ENCODE results near the gene CACNA1H.
"Not testable (repeated sequence)": the region's sequence is repeated elsewhere in the genome, so short reads cannot be mapped to it uniquely, and the experiment has no call there.

Gene CACNA1H

DNA sequence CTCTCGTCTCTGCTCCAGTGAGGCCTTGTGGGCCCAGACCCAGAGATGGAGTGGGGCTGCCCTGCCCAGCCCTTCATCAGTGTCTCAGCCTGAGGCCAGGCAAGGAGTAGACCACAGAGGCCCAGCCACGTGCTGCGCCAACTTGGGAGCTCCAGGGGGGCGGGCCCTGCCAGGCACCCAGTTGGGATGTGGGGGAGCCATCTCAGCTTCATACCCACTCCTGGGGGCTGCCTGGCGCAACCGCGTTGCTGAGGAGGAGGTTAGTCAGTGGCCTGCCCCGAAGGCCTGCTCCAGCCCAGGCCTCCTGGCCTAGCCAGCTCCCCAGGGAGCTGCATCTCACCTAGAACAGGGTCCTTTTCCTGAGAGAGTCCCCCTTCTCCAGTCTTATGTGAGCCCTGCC, 60.3 kb downstream of the CACNA1H start:
- DNase-seq (ENCODE audit: low spot score) = no peak

- no peak for DNase-seq (ENCODE audit: low spot score)
Observed at GRCh38 chr16:1213796-1214372, 61.0 kb downstream of the CACNA1H start.

GRCh38 chr16:1214719-1215118, 61.8 kb downstream of the CACNA1H start:
- DNase-seq (ENCODE audit: low spot score) = no peak

GRCh38 chr16:1215574-1216295, 62.8 kb downstream of the CACNA1H start:
- DNase-seq (ENCODE audit: low spot score) = no peak

GRCh38 chr16:1216296-1216619, 63.4 kb downstream of the CACNA1H start:
- no peak for DNase-seq (ENCODE audit: low spot score)

GRCh38 chr16:1216681-1217400, 63.9 kb downstream of the CACNA1H start:
- no peak for DNase-seq (ENCODE audit: low spot score)

- DNase-seq (ENCODE audit: low spot score) = no peak
Observed at GRCh38 chr16:1217526-1217925, 64.6 kb downstream of the CACNA1H start.

DNA sequence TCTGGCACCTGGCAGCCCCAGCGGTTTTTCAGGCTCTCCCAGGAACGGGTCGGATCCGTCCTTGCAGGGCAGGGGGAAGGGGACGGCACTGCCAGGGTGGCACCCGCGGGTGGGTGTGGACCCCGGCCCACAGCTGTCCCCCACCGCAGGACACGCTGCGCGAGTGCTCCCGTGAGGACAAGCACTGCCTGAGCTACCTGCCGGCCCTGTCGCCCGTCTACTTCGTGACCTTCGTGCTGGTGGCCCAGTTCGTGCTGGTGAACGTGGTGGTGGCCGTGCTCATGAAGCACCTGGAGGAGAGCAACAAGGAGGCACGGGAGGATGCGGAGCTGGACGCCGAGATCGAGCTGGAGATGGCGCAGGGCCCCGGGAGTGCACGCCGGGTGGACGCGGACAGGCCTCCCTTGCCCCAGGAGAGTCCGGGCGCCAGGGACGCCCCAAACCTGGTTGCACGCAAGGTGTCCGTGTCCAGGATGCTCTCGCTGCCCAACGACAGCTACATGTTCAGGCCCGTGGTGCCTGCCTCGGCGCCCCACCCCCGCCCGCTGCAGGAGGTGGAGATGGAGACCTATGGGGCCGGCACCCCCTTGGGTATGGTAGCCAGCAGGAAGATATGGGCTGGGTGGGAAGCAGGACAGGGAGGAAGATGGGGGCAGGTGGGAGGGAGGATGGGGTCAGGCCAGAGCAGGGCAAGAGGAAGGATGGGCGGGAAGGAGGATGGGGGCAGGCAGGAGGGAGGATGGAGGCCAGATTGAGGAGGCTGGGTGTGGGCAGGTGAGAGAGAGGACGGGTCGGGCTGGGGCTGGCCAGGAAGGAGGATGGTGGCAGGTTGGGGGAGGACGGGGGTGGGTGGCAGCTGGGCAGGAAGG, 65.4 kb downstream of the CACNA1H start:
- no peak for DNase-seq (ENCODE audit: low spot score)

- DNase-seq (ENCODE audit: low spot score) = no peak
Observed at GRCh38 chr16:1218930-1219611, 66.2 kb downstream of the CACNA1H start.

- DNase-seq (ENCODE audit: low spot score) = no peak
Observed at GRCh38 chr16:1220098-1220728, 67.3 kb downstream of the CACNA1H start.

DNA sequence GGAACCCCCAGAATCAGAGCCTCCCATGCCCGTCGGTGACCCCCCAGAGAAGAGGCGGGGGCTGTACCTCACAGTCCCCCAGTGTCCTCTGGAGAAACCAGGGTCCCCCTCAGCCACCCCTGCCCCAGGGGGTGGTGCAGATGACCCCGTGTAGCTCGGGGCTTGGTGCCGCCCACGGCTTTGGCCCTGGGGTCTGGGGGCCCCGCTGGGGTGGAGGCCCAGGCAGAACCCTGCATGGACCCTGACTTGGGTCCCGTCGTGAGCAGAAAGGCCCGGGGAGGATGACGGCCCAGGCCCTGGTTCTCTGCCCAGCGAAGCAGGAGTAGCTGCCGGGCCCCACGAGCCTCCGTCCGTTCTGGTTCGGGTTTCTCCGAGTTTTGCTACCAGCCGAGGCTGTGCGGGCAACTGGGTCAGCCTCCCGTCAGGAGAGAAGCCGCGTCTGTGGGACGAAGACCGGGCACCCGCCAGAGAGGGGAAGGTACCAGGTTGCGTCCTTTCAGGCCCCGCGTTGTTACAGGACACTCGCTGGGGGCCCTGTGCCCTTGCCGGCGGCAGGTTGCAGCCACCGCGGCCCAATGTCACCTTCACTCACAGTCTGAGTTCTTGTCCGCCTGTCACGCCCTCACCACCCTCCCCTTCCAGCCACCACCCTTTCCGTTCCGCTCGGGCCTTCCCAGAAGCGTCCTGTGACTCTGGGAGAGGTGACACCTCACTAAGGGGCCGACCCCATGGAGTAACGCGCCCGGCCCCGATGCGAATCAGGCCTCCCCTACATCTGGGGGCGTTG, 68.1 kb downstream of the CACNA1H start:
- DNase-seq (ENCODE audit: low spot score) = no peak

- no peak for DNase-seq (ENCODE audit: low spot score)
Observed at GRCh38 chr16:1221628-1222552, 69.0 kb downstream of the CACNA1H start.

DNA sequence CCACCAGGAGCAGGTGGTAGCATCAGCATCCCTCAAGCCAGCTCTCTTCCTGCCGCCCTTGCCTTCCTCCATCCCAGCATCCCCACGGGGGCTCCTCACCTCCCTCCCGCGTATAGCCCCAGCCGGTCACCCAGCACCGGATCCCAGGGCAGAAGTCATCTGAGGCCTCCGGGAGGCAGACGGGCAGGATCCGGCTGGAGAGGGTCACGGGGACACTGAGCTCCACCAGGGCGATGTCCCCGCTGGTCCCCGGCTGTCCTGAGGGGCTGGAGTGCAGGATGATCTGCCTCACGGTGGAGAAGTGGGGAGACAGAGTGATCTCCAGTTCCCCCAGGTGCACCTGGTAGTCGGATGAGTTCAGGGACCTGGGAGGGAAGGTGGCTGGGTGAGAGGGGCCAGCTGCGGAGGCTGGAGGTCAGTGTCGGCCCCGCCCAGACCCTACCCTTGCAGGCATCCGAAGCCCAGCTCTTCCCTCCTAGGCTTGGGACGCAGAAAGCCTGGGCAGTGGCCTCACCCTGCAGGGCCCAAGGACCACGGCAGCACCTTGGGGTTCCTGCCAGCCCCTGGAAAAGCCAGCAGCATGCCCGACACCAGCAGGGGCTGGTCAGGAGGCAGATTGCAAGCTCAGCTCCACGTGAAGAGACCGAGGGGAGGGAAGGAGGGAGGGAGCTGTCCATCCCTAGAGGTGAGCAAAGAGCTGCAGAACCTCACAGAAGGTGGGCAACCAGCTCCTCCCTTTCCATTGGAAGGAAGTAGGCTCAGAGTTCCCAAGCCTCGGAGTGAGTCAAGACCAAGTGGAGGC, 69.8 kb downstream of the CACNA1H start:
- DNase-seq (ENCODE audit: low spot score) = no peak

DNA sequence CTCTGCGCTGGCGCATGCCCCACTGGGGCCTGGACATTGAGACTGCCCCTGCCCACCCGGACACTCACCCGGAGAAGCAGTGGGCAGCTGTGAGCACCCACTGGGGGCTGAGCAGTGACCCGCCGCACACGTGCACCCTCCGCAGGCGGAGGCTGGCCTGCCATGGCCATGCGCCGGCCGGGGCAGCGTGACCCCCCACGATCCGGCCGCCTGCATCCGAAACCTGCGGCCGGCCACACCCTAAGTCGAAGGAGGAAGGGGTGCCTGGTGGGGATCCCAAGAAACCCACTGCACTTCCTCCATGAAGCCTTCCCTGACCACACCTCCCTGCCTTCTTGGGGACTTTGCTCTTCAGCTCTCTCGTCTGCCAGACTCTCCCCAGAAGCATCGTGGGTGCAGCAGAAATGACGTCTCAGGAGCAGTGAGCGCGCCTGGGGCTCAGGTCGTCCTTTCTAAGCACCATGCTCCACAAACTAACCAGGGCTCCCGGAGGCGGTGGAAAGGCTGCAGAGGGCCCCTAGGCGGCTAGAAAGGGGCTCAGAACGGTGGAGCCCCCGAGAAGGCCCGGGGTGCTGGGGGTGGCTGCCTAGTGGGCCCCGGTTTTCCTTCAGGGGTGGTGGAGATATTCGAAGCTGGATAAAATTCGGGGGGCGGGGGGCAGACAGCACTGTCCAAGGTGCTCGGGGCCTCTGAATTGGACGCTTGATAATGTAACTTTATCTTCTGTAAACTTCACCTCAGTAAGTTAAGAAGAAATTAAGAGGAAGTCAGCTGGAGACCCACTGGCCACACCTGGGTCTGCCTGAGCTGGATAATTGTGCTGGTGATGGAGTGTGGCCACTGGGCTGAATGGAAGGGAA, 70.7 kb downstream of the CACNA1H start:
- DNase-seq (ENCODE audit: low spot score) = no peak

DNA sequence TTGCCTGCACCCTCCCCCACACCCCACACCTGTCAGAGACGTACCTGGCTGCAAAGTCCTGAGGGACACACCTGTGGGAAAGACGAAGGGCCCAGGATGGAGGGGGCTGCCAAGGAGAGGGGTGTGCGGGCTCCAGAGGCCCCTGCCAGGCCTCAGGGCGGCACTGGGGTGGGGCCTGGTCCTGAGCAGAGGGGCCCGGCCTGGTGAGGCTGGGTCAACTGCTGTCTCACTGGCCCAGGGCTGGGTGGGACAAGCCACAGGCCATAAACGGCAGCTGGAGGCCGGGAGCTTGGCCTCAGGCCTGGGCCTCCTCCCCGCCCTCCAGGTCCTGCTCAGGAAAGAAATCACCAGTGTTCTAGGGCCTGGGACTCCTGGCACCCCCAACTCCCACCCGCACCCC, 71.7 kb downstream of the CACNA1H start:
- no peak for DNase-seq (ENCODE audit: low spot score)

GRCh38 chr16:1225051-1225451, 72.1 kb downstream of the CACNA1H start, which contains the start of gene TPSG1:
Gene TPSG1 (minus strand): TSS chr16:1225268. CDS start chr16:1225252, 16 bp downstream.
- no peak for DNase-seq (ENCODE audit: low spot score)

DNA sequence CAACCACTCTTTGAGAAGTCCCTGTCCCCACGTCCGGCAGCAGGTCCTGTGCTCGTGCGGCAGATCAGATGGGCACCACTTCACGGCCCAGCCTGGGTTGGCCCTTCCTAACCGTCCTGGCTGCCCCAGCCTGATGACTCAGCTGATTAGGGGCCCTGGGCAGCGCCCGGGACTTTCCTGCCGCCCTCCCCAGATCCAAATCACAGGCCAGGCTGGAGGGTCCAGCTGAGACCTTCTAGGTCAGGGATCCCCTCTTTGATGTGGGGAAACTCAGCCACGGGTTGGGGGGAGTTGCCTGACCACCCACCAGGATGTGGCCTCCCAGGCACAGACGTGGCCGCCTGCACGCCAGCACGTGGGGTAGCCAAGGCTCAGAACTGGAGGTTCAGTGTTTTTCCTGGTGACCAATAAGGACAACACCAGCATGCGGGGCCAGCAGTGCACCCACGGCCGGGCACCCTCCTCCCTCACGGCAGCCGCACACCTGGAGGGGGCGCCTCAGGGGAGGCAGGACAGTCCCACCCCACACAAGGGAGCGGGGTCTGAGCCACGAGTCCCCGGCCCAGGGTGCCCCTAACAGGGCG, 72.9 kb downstream of the CACNA1H start:
- DNase-seq (ENCODE audit: low spot score) = not testable (repeated sequence)

Measured in activated CD4-positive, alpha-beta T cell treated with anti-CD3 and anti-CD28 coated beads, Interleukin-2, Interleukin-4, amounts not matched to agents 100 ng/mL and 50 ng/mL, durations not matched to agents 16 hours and 8 hours (primary cell).